ENCODE measurements around the gene NT5C2. TPM values are rescaled to one million over a fixed set of nuclear protein-coding genes. Genes with fewer than 3 reads are reported as not detected.

NT5C2 gene
- total and polyA plus RNA-seq, 10 donors = 21.7 to 115 (median 89.6) TPM

- intact Hi-C loops (cut with DNase I; ENCODE audit: low total_unique reads) = no loop called here
- H3K4me3 ChIP-seq = no peak overlapping the region
- no peaks in the 10 kb centered on the region for H3K27me3 ChIP-seq (replicated peaks in 1 of 7)
- DNase-seq = no peak
- no peaks in the 10 kb centered on the region for H3K9me3 ChIP-seq
- peaks cover 0 to 98% (median 45%) of the 10 kb centered on the region in 6 donors for H3K36me3 ChIP-seq
- no peaks in the 10 kb centered on the region for H3K4me1 ChIP-seq
- TF ChIP-seq POLR2A (IDR thresholded peaks at IDR 0.05) (no peak), CTCF (IDR thresholded peaks at IDR 0.05 in 8 of 11, conservative IDR thresholded peaks at IDR 0.05 in 3 of 11) (no peak), POLR2AphosphoS5 (IDR thresholded peaks at IDR 0.05) (no peak)
- WGBS, 5 donors = 88 to 95% (median 91%) methylated on average over 2 of the region's 2 CpGs
- no peak overlapping the region for H3K27ac ChIP-seq
Observed at GRCh38 chr10:103103989-103104388, 89.1 kb downstream of the NT5C2 start.

GRCh38 chr10:103102195-103102594 is 90.9 kb downstream of the NT5C2 start:
- H3K36me3 ChIP-seq = peaks cover 0 to 100% (median 61%) of the 10 kb centered on the region in 6 donors
- H3K4me1 ChIP-seq = no peaks in the 10 kb centered on the region
- 87 to 96% (median 94%) methylated on average over 3 of the region's 3 CpGs for WGBS, 5 donors
- intact Hi-C loops (cut with DNase I; ENCODE audit: low total_unique reads) = no loop called here
- H3K9me3 ChIP-seq = no peaks in the 10 kb centered on the region
- H3K4me3 ChIP-seq = no peak overlapping the region
- no peaks in the 10 kb centered on the region for H3K27me3 ChIP-seq (replicated peaks in 1 of 7)
- no peak for DNase-seq
- no peak overlapping the region for H3K27ac ChIP-seq
- TF ChIP-seq CTCF (IDR thresholded peaks at IDR 0.05 in 8 of 11, conservative IDR thresholded peaks at IDR 0.05 in 3 of 11) = no peak
- TF ChIP-seq POLR2AphosphoS5 (IDR thresholded peaks at IDR 0.05) = no peak
- TF ChIP-seq POLR2A (IDR thresholded peaks at IDR 0.05) = no peak

GRCh38 chr10:103100620-103101019 is 92.5 kb downstream of the NT5C2 start:
- whole genome bisulfite sequencing, 5 donors = 70 to 94% (median 90%) methylated on average over 2 of the region's 2 CpGs
- Histone ChIP-seq H3K4me3 (no peak overlapping the region), H3K9me3 (no peaks in the 10 kb centered on the region), H3K27me3 (replicated peaks in 1 of 7) (no peaks in the 10 kb centered on the region), H3K27ac (no peak overlapping the region), H3K36me3 (peaks cover 0 to 100% (median 74%) of the 10 kb centered on the region in 6 donors), H3K4me1 (no peaks in the 10 kb centered on the region)
- TF ChIP-seq POLR2A (IDR thresholded peaks at IDR 0.05) = no peak
- intact Hi-C loops (cut with DNase I; ENCODE audit: low total_unique reads) = no loop called here
- DNase-seq = no peak

- Histone ChIP-seq H3K9me3 (no peaks in the 10 kb centered on the region), H3K36me3 (peaks cover 0 to 100% (median 80%) of the 10 kb centered on the region in 6 donors), H3K27me3 (replicated peaks in 1 of 7) (no peaks in the 10 kb centered on the region), H3K4me3 (no peak overlapping the region), H3K4me1 (no peaks in the 10 kb centered on the region), H3K27ac (no peak overlapping the region)
- intact Hi-C loops (cut with DNase I; ENCODE audit: low total_unique reads) = no loop called here
- TF ChIP-seq POLR2A (IDR thresholded peaks at IDR 0.05) = no peak
- no peak for TF ChIP-seq POLR2AphosphoS5 (IDR thresholded peaks at IDR 0.05)
- no peak for TF ChIP-seq CTCF (IDR thresholded peaks at IDR 0.05 in 8 of 11, conservative IDR thresholded peaks at IDR 0.05 in 3 of 11)
- no peak for DNase-seq
Observed at GRCh38 chr10:103098240-103098639, 94.8 kb downstream of the NT5C2 start.

- Histone ChIP-seq H3K4me1 (no peaks in the 10 kb centered on the region), H3K27me3 (replicated peaks in 1 of 7) (no peaks in the 10 kb centered on the region), H3K27ac (no peak overlapping the region), H3K36me3 (peaks cover 0 to 100% (median 88%) of the 10 kb centered on the region in 6 donors), H3K9me3 (no peaks in the 10 kb centered on the region), H3K4me3 (no peak overlapping the region)
- WGBS, 5 donors = 79 to 87% (median 82%) methylated on average over 3 of the region's 3 CpGs
- TF ChIP-seq CTCF (IDR thresholded peaks at IDR 0.05 in 8 of 11, conservative IDR thresholded peaks at IDR 0.05 in 3 of 11) (no peak), POLR2AphosphoS5 (IDR thresholded peaks at IDR 0.05) (no peak), POLR2A (IDR thresholded peaks at IDR 0.05) (no peak)
- intact Hi-C loops (cut with DNase I; ENCODE audit: low total_unique reads) = no loop called here
- no peak for DNase-seq
Observed at GRCh38 chr10:103096130-103096529, 96.9 kb downstream of the NT5C2 start.
